Measurements from ENCODE around the gene BTN1A1.
A peak's percentile ranks its signal among the peaks of the same experiment; 100 is the strongest.
"Not testable (repeated sequence)": the region's sequence is repeated elsewhere in the genome, so short reads cannot be mapped to it uniquely, and the experiment has no call there.

The BTN1A1 gene

GRCh38 chr6:26537846-26538571, 37.9 kb downstream of the BTN1A1 start, which contains the start of gene HMGN4:
HMGN4 (plus strand) TSS chr6:26538366; CDS start chr6:26545207, 6,841 bp downstream.
- DNase-seq (ENCODE audit: low spot score): peak; percentile 83

- no peak for DNase-seq (ENCODE audit: low spot score)
Measured at GRCh38 chr6:26538572-26538902, 38.4 kb downstream of the BTN1A1 start.

- no peak for DNase-seq (ENCODE audit: low spot score)
Measured at GRCh38 chr6:26539071-26539615, 39.0 kb downstream of the BTN1A1 start.

- no peak for DNase-seq (ENCODE audit: low spot score)
Measured at GRCh38 chr6:26541579-26541978, 41.5 kb downstream of the BTN1A1 start.

- no peak for DNase-seq (ENCODE audit: low spot score)
Measured at GRCh38 chr6:26543953-26544352, 43.9 kb downstream of the BTN1A1 start.

GRCh38 chr6:26544473-26544872, 44.4 kb downstream of the BTN1A1 start:
- DNase-seq (ENCODE audit: low spot score): no peak

- DNase-seq (ENCODE audit: low spot score): no peak
Measured at GRCh38 chr6:26545627-26546026, 45.5 kb downstream of the BTN1A1 start.

GRCh38 chr6:26547363-26547762, 47.3 kb downstream of the BTN1A1 start:
- DNase-seq (ENCODE audit: low spot score): not testable (repeated sequence)

- DNase-seq (ENCODE audit: low spot score): peak; percentile 87
Measured at GRCh38 chr6:26550250-26550993, 50.3 kb downstream of the BTN1A1 start.

- DNase-seq (ENCODE audit: low spot score): no peak
Measured at GRCh38 chr6:26552205-26552604, 52.1 kb downstream of the BTN1A1 start.

- no peak for DNase-seq (ENCODE audit: low spot score)
Measured at GRCh38 chr6:26552640-26553188, 52.6 kb downstream of the BTN1A1 start.

GRCh38 chr6:26553264-26553634, 53.1 kb downstream of the BTN1A1 start:
- DNase-seq (ENCODE audit: low spot score): peak; percentile 40

GRCh38 chr6:26553635-26554446, 53.7 kb downstream of the BTN1A1 start:
- DNase-seq (ENCODE audit: low spot score): no peak

GRCh38 chr6:26554447-26554696, 54.3 kb downstream of the BTN1A1 start:
- DNase-seq (ENCODE audit: low spot score): no peak

- DNase-seq (ENCODE audit: low spot score): no peak
Measured at GRCh38 chr6:26554697-26555504, 54.8 kb downstream of the BTN1A1 start.

GRCh38 chr6:26555505-26556262, 55.6 kb downstream of the BTN1A1 start:
- no peak for DNase-seq (ENCODE audit: low spot score)

GRCh38 chr6:26556263-26557070, 56.4 kb downstream of the BTN1A1 start:
- DNase-seq (ENCODE audit: low spot score): peak; percentile 50
